Large intestine (tissue), 3 donors: ENCODE results near the gene OR8G1. TPM values are rescaled to one million over a fixed set of nuclear protein-coding genes. Genes with fewer than 3 reads are reported as not detected.
"Not testable (repeated sequence)": the region's sequence is repeated elsewhere in the genome, so short reads cannot be mapped to it uniquely, and the experiment has no call there.

Experiments
- DNase-seq, 2 donors: peaks; one replicate each; pipeline versions ENCODE4 v3.0.0 to v3.0.0-alpha.2; 2013
- H3K27ac ChIP-seq: one replicate; pipeline ENCODE4 v1.5.1; 2013; ENCODE audit warnings: low read length
- H3K27me3 ChIP-seq: 2 replicates; pipeline ENCODE4 v1.6.1; 2013; ENCODE audit warnings: low read length; ENCODE audit not compliant: control insufficient read depth, insufficient read depth
- H3K36me3 ChIP-seq: 2 replicates; pipeline ENCODE4 v1.6.1; 2013; ENCODE audit warnings: low read length; ENCODE audit not compliant: control insufficient read depth, insufficient read depth
- H3K4me1 ChIP-seq: one replicate; pipeline ENCODE4 v1.6.1; 2013; ENCODE audit warnings: low read length; ENCODE audit not compliant: control insufficient read depth, insufficient read depth
- H3K4me3 ChIP-seq: one replicate; pipeline ENCODE4 v1.5.1; 2013; ENCODE audit warnings: low read length
- H3K9me3 ChIP-seq: one replicate; pipeline ENCODE4 v1.6.1; 2013; ENCODE audit warnings: mild to moderate bottlenecking, low read depth, low read length, moderate library complexity; ENCODE audit not compliant: control insufficient read depth
- WGBS: methylation state at CpG from one replicate; pipeline ENCODE4 v1.1.5; 2013; ENCODE audit warnings: low lambda C conversion rate; ENCODE audit not compliant: insufficient coverage; 5-methylcytosine and 5-hydroxymethylcytosine counted together
- polyA plus RNA-seq: library from polyadenylated mRNA; unstranded; fragments of 120-200 nt; gene quantifications from one replicate; pipeline ENCODE4 v1.2.1, GENCODE V29; 2013

OR8G1 gene
- polyA plus RNA-seq, 1 donor, result not detected

DNA sequence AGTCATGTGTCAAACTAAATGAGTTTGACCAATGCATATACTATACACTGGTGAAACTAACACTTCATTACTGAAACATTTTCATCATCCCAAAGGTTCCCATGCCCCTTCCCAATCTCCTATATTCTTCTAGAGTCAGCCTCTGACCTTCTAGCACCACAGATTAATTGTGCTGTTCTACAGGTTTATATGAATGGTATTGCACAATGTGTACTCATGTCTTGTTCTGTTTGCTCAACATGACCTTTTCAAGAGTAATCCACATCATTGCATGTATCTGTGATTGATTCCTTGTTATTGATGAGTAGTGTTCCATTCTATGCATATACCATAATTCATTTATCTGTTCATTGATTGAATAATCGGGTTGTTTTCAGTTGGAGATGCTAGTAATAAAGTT is 7.5 kb upstream of the OR8G1 start:
- Histone ChIP-seq H3K9me3 (no peaks in the 10 kb centered on the region), H3K27ac (no peak overlapping the region), H3K36me3 (no peaks in the 10 kb centered on the region), H3K4me3 (no peak overlapping the region), H3K27me3 (no peaks in the 10 kb centered on the region), H3K4me1 (no peaks in the 10 kb centered on the region)
- WGBS, result 0% methylated on average over 1 of the region's 1 CpG
- no peak for DNase-seq

DNA sequence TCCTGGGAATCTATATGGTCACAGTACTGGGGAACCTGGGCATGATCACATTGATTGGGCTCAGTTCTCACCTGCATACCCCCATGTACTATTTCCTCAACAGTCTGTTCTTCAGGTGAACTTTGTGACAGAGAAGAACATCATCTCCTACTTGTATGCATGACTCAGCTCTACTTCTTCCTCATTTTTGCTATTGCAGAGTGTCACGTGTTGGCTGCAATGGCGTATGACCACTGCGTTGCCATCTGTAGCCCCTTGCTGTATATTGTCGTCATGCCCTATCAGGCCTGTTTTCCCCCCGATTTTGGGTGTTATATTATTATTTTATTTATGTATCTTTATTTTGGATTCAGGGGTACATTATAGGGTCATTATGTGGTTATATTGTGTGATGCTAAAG is 2.4 kb upstream of the OR8G1 start:
- DNase-seq, result no peak
- Histone ChIP-seq H3K36me3 (no peaks in the 10 kb centered on the region), H3K4me3 (no peak overlapping the region), H3K27ac (no peak overlapping the region), H3K27me3 (no peaks in the 10 kb centered on the region), H3K9me3 (no peaks in the 10 kb centered on the region), H3K4me1 (no peaks in the 10 kb centered on the region)
- 0% methylated on average over 1 of the region's 5 CpGs for WGBS

DNA sequence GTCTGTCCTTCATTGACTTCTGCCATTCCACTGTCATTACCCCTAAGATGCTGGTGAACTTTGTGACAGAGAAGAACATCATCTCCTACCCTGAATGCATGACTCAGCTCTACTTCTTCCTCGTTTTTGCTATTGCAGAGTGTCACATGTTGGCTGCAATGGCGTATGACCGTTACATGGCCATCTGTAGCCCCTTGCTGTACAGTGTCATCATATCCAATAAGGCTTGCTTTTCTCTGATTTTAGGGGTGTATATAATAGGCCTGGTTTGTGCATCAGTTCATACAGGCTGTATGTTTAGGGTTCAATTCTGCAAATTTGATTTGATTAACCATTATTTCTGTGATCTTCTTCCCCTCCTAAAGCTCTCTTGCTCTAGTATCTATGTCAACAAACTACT is 9.0 kb downstream of the OR8G1 start:
- not testable (repeated sequence) for H3K4me1 ChIP-seq, DNase-seq, H3K27ac ChIP-seq, H3K27me3 ChIP-seq, H3K9me3 ChIP-seq, H3K36me3 ChIP-seq, H3K4me3 ChIP-seq
- WGBS, result no CpG with 5 or more reads among the region's 3 CpGs

DNA sequence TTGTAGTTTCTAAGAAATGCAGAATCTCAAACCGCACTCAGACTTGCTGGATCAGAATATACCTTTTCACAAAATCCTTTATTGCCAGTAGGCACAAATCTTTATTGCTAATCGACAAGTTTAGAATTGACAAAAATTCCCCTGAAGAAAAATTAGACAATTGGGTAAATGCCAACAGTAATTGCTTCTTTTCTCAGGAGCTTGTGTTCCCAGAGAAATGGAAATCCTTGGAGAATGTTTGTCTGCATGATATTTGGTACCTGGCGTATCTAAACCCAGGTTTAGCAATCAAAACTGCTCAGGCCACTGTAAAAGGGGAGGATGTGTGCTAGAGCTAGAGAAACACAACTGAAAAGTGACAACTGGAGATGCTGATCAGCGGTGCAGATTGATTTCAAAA is 15.2 kb downstream of the OR8G1 start, which contains the start of gene OR8G5:
Gene OR8G5 (plus strand): TSS at position 301 of the 400 bp plus-strand sequence. CDS start 8,556 bp downstream, outside the sequence.
- Histone ChIP-seq H3K27me3 (no peaks in the 10 kb centered on the region), H3K9me3 (no peaks in the 10 kb centered on the region), H3K4me3 (no peak within 1 kb of the TSS), H3K36me3 (no peaks in the 10 kb centered on the region), H3K4me1 (no peaks in the 10 kb centered on the region), H3K27ac (no peak within 1 kb of the TSS)
- WGBS, result no CpG with 5 or more reads among the region's 4 CpGs
- DNase-seq, result no peak

DNA sequence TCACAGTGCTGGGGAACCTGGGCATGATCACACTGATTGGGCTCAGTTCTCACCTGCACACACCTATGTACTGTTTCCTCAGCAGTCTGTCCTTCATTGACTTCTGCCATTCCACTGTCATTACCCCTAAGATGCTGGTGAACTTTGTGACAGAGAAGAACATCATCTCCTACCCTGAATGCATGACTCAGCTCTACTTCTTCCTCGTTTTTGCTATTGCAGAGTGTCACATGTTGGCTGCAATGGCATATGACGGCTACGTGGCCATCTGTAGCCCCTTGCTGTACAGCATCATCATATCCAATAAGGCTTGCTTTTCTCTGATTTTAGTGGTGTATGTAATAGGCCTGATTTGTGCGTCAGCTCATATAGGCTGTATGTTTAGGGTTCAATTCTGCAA is 24.1 kb downstream of the OR8G1 start:
- not testable (repeated sequence) for H3K4me1 ChIP-seq, H3K27ac ChIP-seq, H3K4me3 ChIP-seq, H3K36me3 ChIP-seq, H3K27me3 ChIP-seq, DNase-seq, H3K9me3 ChIP-seq
- WGBS, result 100% methylated on average over 1 of the region's 4 CpGs

DNA sequence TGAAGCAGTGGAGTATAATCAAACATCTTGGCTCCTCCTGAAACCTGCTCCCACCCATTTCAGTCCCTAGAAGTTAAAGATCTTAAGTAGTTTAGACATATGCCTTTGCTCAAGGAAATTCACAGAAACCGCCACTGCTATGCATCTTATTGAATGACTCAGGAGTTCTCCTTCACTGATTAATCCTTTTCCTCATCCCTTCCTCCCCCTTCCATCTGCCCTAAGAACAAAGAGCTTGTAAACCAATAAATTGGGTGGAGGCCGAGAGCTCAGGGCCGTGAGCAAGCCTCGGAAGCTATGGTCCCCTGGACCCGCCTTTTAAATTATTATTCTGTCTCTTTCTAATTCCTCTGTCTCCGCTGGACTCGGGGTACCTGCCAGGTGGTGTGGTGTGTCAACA is 30.0 kb downstream of the OR8G1 start:
- not testable (repeated sequence) for H3K36me3 ChIP-seq, H3K27ac ChIP-seq, H3K4me1 ChIP-seq, H3K4me3 ChIP-seq, H3K9me3 ChIP-seq, DNase-seq, H3K27me3 ChIP-seq
- 37% methylated on average over 2 of the region's 7 CpGs for WGBS

DNA sequence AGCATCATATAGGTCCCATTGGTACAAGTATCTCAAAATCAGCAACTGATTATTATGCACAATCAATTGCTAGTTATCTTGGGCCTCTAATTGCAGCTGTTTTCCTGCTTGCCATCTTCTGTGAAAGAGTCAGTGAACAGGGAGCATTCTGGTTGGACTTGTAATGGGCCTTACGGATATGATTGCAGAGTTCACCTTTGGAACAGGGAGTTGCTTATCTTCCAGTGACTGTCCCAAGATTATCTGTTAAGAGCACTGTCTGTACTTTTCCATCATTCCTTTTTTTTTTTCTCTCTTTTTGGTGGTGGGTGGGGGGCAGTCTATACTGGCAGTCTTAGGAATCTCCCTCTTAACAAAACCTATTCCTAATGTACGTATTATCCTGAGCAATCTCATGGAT is 33.1 kb downstream of the OR8G1 start:
- no CpG with 5 or more reads among the region's 2 CpGs for WGBS
- Histone ChIP-seq H3K36me3 (no peaks in the 10 kb centered on the region), H3K9me3 (no peaks in the 10 kb centered on the region), H3K27ac (peak overlapping the region; percentile 49), H3K27me3 (no peaks in the 10 kb centered on the region), H3K4me3 (no peak overlapping the region), H3K4me1 (peaks cover 5% of the 10 kb centered on the region)
- peak; percentile 37 to 39 for DNase-seq

DNA sequence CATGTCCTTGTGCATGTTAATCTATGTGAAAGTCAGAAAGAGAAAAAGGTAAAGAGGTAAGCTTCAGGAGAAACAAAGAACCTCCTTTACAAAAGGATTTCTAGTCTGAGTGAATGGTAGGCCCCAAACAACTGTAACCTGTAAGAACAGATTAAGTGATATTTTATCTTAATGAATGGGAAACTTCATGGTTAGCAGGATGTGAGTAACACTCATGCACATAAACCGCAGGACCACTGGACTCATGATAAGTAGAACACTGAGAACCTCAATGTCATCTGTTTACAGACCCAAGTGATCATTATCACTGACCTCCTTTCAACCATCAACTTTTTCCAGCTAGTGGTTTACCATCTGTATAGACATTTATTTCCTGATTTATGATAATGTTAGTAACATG is 35.2 kb downstream of the OR8G1 start:
- Histone ChIP-seq H3K36me3 (no peaks in the 10 kb centered on the region), H3K27me3 (no peaks in the 10 kb centered on the region), H3K4me3 (no peak overlapping the region), H3K27ac (no peak overlapping the region), H3K9me3 (no peaks in the 10 kb centered on the region), H3K4me1 (peaks cover 2% of the 10 kb centered on the region)
- 60% methylated on average over 1 of the region's 1 CpG for WGBS
- DNase-seq, result peak in 1 of 2 donors; percentile 9

DNA sequence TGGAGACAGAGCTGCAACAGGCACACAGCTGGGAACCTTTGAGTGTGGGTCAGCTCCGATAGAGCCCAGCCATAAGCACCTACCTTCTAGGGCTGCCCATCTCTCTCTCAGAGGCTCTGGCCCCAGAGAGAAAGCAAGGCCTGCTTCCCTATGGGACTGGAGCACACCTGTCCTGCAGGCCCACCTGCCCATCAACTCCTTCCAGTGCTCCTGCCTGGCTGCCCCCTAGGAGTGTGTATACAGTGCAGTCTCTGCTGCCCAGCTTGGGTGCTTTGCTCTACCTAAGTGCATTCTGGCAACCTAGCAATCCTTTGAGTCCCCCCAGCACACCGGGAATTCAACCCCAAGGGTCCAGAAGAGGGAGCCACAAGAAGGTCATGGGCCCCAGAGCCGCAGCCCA is 36.3 kb downstream of the OR8G1 start:
- no peak for DNase-seq
- WGBS, result no CpG with 5 or more reads among the region's 3 CpGs
- Histone ChIP-seq H3K27me3 (no peaks in the 10 kb centered on the region), H3K9me3 (no peaks in the 10 kb centered on the region), H3K27ac (no peak overlapping the region), H3K4me1 (peaks cover 2% of the 10 kb centered on the region), H3K36me3 (no peaks in the 10 kb centered on the region), H3K4me3 (no peak overlapping the region)

DNA sequence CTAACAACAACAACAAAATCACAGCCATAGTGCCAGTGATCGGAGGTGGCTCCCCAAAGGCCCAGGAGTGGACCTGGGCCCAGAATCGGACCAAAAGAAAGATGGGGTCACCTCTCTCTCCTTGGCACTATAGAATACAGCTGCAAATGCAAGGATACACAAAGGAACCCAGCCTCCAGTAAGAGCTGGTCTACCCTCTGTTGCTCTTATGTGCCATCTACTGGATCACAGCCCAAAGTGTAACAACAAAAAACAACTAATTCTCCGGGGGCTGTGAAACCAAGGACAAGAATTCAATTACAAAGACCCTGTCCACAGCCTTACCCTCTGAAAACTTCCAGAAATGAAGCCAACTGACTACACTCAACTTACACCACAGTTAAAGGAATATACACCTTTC is 36.9 kb downstream of the OR8G1 start:
- H3K4me3 ChIP-seq, result no peak overlapping the region
- no peaks in the 10 kb centered on the region for H3K27me3 ChIP-seq
- no CpG with 5 or more reads among the region's 3 CpGs for WGBS
- no peaks in the 10 kb centered on the region for H3K36me3 ChIP-seq
- no peaks in the 10 kb centered on the region for H3K9me3 ChIP-seq
- H3K27ac ChIP-seq, result no peak overlapping the region
- DNase-seq, result no peak
- peaks cover 2% of the 10 kb centered on the region for H3K4me1 ChIP-seq

DNA sequence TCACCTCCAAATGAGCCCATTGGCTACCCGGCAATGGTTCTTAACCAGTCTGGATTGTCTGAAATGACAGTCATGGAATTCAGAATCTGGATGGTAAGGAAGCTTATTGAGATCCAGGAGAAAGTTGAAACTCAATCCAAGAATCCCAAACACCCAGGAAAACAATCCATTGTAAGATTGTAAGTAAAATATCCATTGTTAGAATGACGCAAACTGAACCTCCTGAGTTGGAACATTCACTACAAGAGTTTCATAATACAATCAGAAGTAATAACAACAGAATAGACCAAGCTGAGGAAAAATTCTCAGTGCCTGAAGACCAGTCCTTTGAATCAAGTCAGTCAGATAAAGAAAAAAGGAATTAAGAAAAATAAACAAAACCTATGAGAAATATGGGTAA is 37.4 kb downstream of the OR8G1 start:
- H3K4me3 ChIP-seq, result no peak overlapping the region
- no peaks in the 10 kb centered on the region for H3K27me3 ChIP-seq
- WGBS, result 0% methylated on average over 1 of the region's 2 CpGs
- no peaks in the 10 kb centered on the region for H3K36me3 ChIP-seq
- no peak overlapping the region for H3K27ac ChIP-seq
- H3K9me3 ChIP-seq, result no peaks in the 10 kb centered on the region
- no peak for DNase-seq
- H3K4me1 ChIP-seq, result peaks cover 2% of the 10 kb centered on the region
